Thyroid gland (tissue), 4 donors: ENCODE data around the gene COL5A2. TPM values are rescaled to one million over a fixed set of nuclear protein-coding genes. Genes with fewer than 3 reads are reported as not detected.

Source experiments
- DNase-seq, 2 donors: peaks; one replicate each; pipeline ENCODE4 v3.0.0-alpha.2; 2019
- H3K27ac ChIP-seq, 3 donors: fragments of 200-600 bp; sonication (generic); 1 replicate in 2 of 3; 2 replicates in 1 of 3; pipeline ENCODE4 v1.5.1; 2016 to 2019; ENCODE audit warnings: mild to moderate bottlenecking in 1 of 3, moderate library complexity in 1 of 3
- H3K27me3 ChIP-seq: fragments of 200-600 bp; sonication (generic); one replicate; pipeline ENCODE4 v1.5.1; 2019
- H3K36me3 ChIP-seq, 2 donors: fragments of 200-600 bp; sonication (generic); one replicate each; pipeline ENCODE4 v1.5.1; 2016 to 2019
- H3K4me1 ChIP-seq, 2 donors: fragments of 200-600 bp; sonication (generic); one replicate each; pipeline ENCODE4 v1.5.1; 2017 to 2019
- H3K4me3 ChIP-seq, 3 donors: fragments of 200-600 bp; sonication (generic); replicated peaks in 1 of 3; 1 replicate in 2 of 3; 2 replicates in 1 of 3; pipeline ENCODE4 v1.5.1; 2016; ENCODE audit warnings: mild to moderate bottlenecking in 1 of 3
- H3K9me3 ChIP-seq: fragments of 200-600 bp; sonication (generic); one replicate; pipeline ENCODE4 v1.5.1; 2017
- CTCF ChIP-seq, 6 experiments: fragments of 200-600 bp in 3 of 6; fragments of 450-650 bp in 3 of 6; sonication (generic) in 3 of 6; IDR thresholded peaks; one replicate each; pipeline ENCODE4 v1.5.1; 2016 to 2019; ENCODE audit warnings: antibody characterized with exemption in 6 of 6, mild to moderate bottlenecking in 2 of 6, inconsistent platforms in 1 of 6, moderate library complexity in 1 of 6
- POLR2A ChIP-seq, 2 donors: fragments of 450-650 bp; IDR thresholded peaks; one replicate each; pipeline ENCODE4 v1.6.1; 2017; ENCODE audit warnings: antibody characterized with exemption in 2 of 2, mild to moderate bottlenecking in 2 of 2, moderate library complexity in 1 of 2
- WGBS, 2 donors: methylation state at CpG; one replicate each; pipeline ENCODE4 v1.1.5; 2017; 5-methylcytosine and 5-hydroxymethylcytosine counted together
- intact Hi-C: fragments of 100-400 bp; cut with DNase I; formaldehyde crosslinking; loops from one replicate; pipeline ENCODE4 v1.15.1; 2023
- total RNA-seq, 4 donors: library from RNA; depleted of rRNA; stranded (reverse); fragments of >200 nt; gene quantifications; one replicate each; pipeline ENCODE4 v1.2.3, GENCODE V29; 2016

Gene COL5A2
- total RNA-seq, 4 donors from 2014 or later: 10.9 to 22.5 (median 17.5) TPM

- Histone ChIP-seq H3K4me1 (no peaks in the 10 kb centered on the region), H3K27ac (no peak overlapping the region), H3K4me3 (no peak overlapping the region), H3K27me3 (no peaks in the 10 kb centered on the region), H3K36me3 (no peaks in the 10 kb centered on the region), H3K9me3 (no peaks in the 10 kb centered on the region)
- TF ChIP-seq CTCF (IDR thresholded peaks at IDR 0.05) (no peak), POLR2A (IDR thresholded peaks at IDR 0.05) (no peak)
- no peak for DNase-seq
- 71 to 85% methylated on average over 1 of the region's 1 CpG for WGBS, 2 donors
- intact Hi-C loops: no loop called here
These were observed 51.8 kb downstream of the COL5A2 start for GRCh38 chr2:189127756-189128155.

GRCh38 chr2:189125195-189125594, 54.4 kb downstream of the COL5A2 start:
- no peaks in the 10 kb centered on the region for H3K9me3 ChIP-seq
- DNase-seq: no peak
- H3K27me3 ChIP-seq: no peaks in the 10 kb centered on the region
- no peak overlapping the region for H3K4me3 ChIP-seq
- H3K27ac ChIP-seq: no peak overlapping the region
- no peaks in the 10 kb centered on the region for H3K4me1 ChIP-seq
- intact Hi-C loops: no loop called here
- no peaks in the 10 kb centered on the region for H3K36me3 ChIP-seq
- TF ChIP-seq CTCF (IDR thresholded peaks at IDR 0.05) (no peak), POLR2A (IDR thresholded peaks at IDR 0.05) (no peak)

- intact Hi-C loops: no loop called here
These were observed 55.4 kb downstream of the COL5A2 start for GRCh38 chr2:189124175-189124574.

GRCh38 chr2:189118386-189118785, 61.2 kb downstream of the COL5A2 start:
- no peaks in the 10 kb centered on the region for H3K9me3 ChIP-seq
- no peak for DNase-seq
- no peak overlapping the region for H3K27ac ChIP-seq
- no peak overlapping the region for H3K4me3 ChIP-seq
- no peaks in the 10 kb centered on the region for H3K36me3 ChIP-seq
- intact Hi-C loops: no loop called here
- no peak for TF ChIP-seq CTCF (IDR thresholded peaks at IDR 0.05)
- TF ChIP-seq POLR2A (IDR thresholded peaks at IDR 0.05): no peak
- H3K27me3 ChIP-seq: no peaks in the 10 kb centered on the region
- H3K4me1 ChIP-seq: no peaks in the 10 kb centered on the region

More at GRCh38 chr2:189124175-189124574, 55.4 kb downstream of the COL5A2 start:
- no peak for DNase-seq
- H3K36me3 ChIP-seq: no peaks in the 10 kb centered on the region
- no peak overlapping the region for H3K4me3 ChIP-seq
- no peaks in the 10 kb centered on the region for H3K9me3 ChIP-seq
- no peak overlapping the region for H3K27ac ChIP-seq
- H3K4me1 ChIP-seq: no peaks in the 10 kb centered on the region
- WGBS, 2 donors: 88 to 91% methylated on average over 5 of the region's 5 CpGs
- no peak for TF ChIP-seq POLR2A (IDR thresholded peaks at IDR 0.05)
- no peak for TF ChIP-seq CTCF (IDR thresholded peaks at IDR 0.05)
- no peaks in the 10 kb centered on the region for H3K27me3 ChIP-seq

GRCh38 chr2:189116979-189117378, 62.6 kb downstream of the COL5A2 start:
- H3K4me1 ChIP-seq: no peaks in the 10 kb centered on the region
- WGBS, 2 donors: 54 to 62% methylated on average over 1 of the region's 1 CpG
- H3K36me3 ChIP-seq: no peaks in the 10 kb centered on the region
- intact Hi-C loops: no loop called here
- no peak for TF ChIP-seq POLR2A (IDR thresholded peaks at IDR 0.05)
- TF ChIP-seq CTCF (IDR thresholded peaks at IDR 0.05): no peak
- DNase-seq: no peak
- H3K27ac ChIP-seq: no peak overlapping the region
- no peaks in the 10 kb centered on the region for H3K9me3 ChIP-seq
- H3K4me3 ChIP-seq: no peak overlapping the region
- H3K27me3 ChIP-seq: no peaks in the 10 kb centered on the region
